Hepatocyte (in vitro differentiated cells): ENCODE data around the gene SETBP1. TPM values are rescaled to one million over a fixed set of nuclear protein-coding genes. Genes with fewer than 3 reads are reported as not detected.

Experiments
- DNase-seq: peaks from one replicate; pipeline ENCODE4 v3.0.0-alpha.2; 2016; ENCODE audit warnings: low spot score
- H2AFZ ChIP-seq: fragments of 200-600 bp; sonication (generic); 2 replicates; pipeline ENCODE4 v1.6.0; 2016; ENCODE audit warnings: antibody characterized with exemption, mild to moderate bottlenecking
- H3K27ac ChIP-seq: fragments of 200-600 bp; sonication (generic); 2 replicates; pipeline ENCODE4 v1.5.1; 2016; ENCODE audit warnings: mild to moderate bottlenecking
- H3K27me3 ChIP-seq: fragments of 200-600 bp; sonication (generic); 2 replicates; pipeline ENCODE4 v1.6.1; 2016
- H3K36me3 ChIP-seq: fragments of 200-600 bp; sonication (generic); replicated peaks from 2 replicates; pipeline ENCODE4 v1.5.1; 2016; ENCODE audit warnings: low read depth; ENCODE audit not compliant: insufficient read depth
- H3K4me1 ChIP-seq: fragments of 200-600 bp; sonication (generic); 2 replicates; pipeline ENCODE4 v1.5.1; 2016; ENCODE audit warnings: mild to moderate bottlenecking, moderate library complexity; ENCODE audit not compliant: insufficient read depth
- H3K4me2 ChIP-seq: fragments of 200-600 bp; sonication (generic); 2 replicates; pipeline ENCODE4 v1.6.0; 2016
- H3K4me3 ChIP-seq: fragments of 200-600 bp; sonication (generic); 2 replicates; pipeline ENCODE4 v1.5.1; 2016; ENCODE audit warnings: mild to moderate bottlenecking
- H3K79me2 ChIP-seq: fragments of 200-600 bp; sonication (generic); 2 replicates; pipeline ENCODE4 v1.6.0; 2017; ENCODE audit warnings: mild to moderate bottlenecking
- H3K9me2 ChIP-seq: fragments of 200-600 bp; sonication (generic); replicated peaks from 2 replicates; pipeline ENCODE4 v1.6.0; 2017; ENCODE audit warnings: mild to moderate bottlenecking; ENCODE audit not compliant: insufficient read depth
- H3K9me3 ChIP-seq: fragments of 200-600 bp; sonication (generic); 2 replicates; pipeline ENCODE4 v1.5.1; 2016; ENCODE audit warnings: low read depth, mild to moderate bottlenecking
- H4K20me1 ChIP-seq: fragments of 200-600 bp; sonication (generic); 2 replicates; pipeline ENCODE4 v1.6.0; 2016; ENCODE audit warnings: mild to moderate bottlenecking; ENCODE audit not compliant: insufficient read depth, poor library complexity, severe bottlenecking
- EZH2 ChIP-seq: fragments of 200-600 bp; sonication (generic); IDR thresholded peaks from 2 replicates; pipeline ENCODE4 v1.6.1; 2016; ENCODE audit warnings: antibody characterized with exemption, mild to moderate bottlenecking, borderline replicate concordance
- EZH2phosphoT487 ChIP-seq: fragments of 200-600 bp; sonication (generic); IDR thresholded peaks from one replicate; pipeline ENCODE4 v1.6.1; 2018; ENCODE audit warnings: antibody characterized with exemption, mild to moderate bottlenecking, low read depth, moderate library complexity; ENCODE audit not compliant: unreplicated experiment, severe bottlenecking
- WGBS: methylation state at CpG from one replicate; pipeline ENCODE4 v1.1.6; 2016; ENCODE audit warnings: low lambda C conversion rate; ENCODE audit errors: missing lambda C conversion rate; 5-methylcytosine and 5-hydroxymethylcytosine counted together
- polyA plus RNA-seq: library from polyadenylated mRNA; unstranded; fragments of >200 nt; fragmentation: Nextera tagmentation; extraction: Ambion mirVana; gene quantifications from 2 replicates; pipeline ENCODE4 v1.2.1, GENCODE V29; 2016
- total RNA-seq: library from RNA; depleted of rRNA; stranded (reverse); fragments of >200 nt; gene quantifications from 2 replicates; pipeline ENCODE4 v1.2.3, GENCODE V29; 2014
- TF ChIP-seq, protein P1 (sequence below): fragments of 200-600 bp; sonication (generic); IDR thresholded peaks from 2 replicates; pipeline ENCODE4 v1.5.1; 2016; ENCODE audit warnings: antibody characterized with exemption, mild to moderate bottlenecking; ENCODE audit not compliant: poor library complexity

The SETBP1 gene
- total and polyA plus RNA-seq, 2 experiments from 2014 or later = 10.3 to 21.1 TPM

DNA sequence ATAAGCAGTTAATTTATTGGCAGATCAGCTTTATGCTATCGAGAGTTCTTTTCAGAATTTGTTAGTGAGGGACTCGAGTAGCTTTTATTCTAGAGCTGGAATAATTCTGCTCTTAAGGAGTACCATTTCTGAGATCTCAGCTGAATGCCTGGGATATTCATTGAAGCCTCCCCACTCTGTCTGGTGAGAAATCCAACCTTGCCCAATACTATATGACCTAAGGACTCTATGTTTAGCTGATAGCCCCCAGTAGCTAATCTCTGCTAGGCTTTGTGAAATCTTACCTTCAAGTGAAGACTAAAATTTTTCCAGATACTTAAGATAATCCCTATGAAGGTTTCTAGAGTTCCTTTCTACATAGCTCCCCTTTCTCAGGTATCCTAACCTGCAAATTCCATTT lies 261.4 kb downstream of the SETBP1 start:
- Histone ChIP-seq H3K27ac (peak overlapping the region; percentile 27), H3K4me1 (peaks cover 28% of the 10 kb centered on the region), H3K36me3 (no peaks in the 10 kb centered on the region), H3K79me2 (peaks cover 20% of the 10 kb centered on the region), H3K27me3 (no peaks in the 10 kb centered on the region), H3K9me2 (no peaks in the 10 kb centered on the region), H3K9me3 (no peaks in the 10 kb centered on the region), H3K4me2 (no peak overlapping the region), H2AFZ (no peak overlapping the region), H4K20me1 (no peaks in the 10 kb centered on the region), H3K4me3 (no peak overlapping the region)
- DNase-seq = no peak
- 85% methylated on average over 2 of the region's 2 CpGs for WGBS
- TF ChIP-seq, protein P1, sequence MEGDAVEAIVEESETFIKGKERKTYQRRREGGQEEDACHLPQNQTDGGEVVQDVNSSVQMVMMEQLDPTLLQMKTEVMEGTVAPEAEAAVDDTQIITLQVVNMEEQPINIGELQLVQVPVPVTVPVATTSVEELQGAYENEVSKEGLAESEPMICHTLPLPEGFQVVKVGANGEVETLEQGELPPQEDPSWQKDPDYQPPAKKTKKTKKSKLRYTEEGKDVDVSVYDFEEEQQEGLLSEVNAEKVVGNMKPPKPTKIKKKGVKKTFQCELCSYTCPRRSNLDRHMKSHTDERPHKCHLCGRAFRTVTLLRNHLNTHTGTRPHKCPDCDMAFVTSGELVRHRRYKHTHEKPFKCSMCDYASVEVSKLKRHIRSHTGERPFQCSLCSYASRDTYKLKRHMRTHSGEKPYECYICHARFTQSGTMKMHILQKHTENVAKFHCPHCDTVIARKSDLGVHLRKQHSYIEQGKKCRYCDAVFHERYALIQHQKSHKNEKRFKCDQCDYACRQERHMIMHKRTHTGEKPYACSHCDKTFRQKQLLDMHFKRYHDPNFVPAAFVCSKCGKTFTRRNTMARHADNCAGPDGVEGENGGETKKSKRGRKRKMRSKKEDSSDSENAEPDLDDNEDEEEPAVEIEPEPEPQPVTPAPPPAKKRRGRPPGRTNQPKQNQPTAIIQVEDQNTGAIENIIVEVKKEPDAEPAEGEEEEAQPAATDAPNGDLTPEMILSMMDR = no peak
- TF ChIP-seq EZH2 (no peak), EZH2phosphoT487 (no peak)

DNA sequence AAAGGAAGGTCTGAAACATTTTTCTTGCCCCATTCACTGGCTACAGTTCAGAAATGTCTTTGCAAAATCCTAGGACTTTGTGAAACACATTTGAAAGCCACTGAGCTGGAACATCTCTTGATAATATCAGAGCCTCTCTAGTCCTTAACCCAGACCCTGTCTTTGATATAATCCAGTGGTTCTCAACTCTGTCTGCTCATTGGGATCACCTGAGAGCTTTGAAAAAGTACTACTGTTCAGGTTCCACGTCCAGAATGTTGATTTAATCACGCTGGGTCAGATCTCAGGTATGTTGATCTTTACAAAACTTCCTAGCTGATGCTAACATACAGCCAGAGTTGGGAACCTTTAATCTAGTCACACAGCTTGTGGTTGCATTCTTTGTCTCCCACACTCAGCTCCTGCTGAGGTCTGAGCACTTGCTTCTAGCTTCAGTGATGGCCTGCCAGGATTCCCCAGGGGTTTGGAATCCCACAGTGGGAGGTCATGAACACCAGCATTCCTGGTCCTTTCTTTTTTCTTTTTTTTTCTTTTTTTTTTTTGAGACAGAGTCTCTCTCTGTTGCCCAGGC lies 262.7 kb downstream of the SETBP1 start:
- TF ChIP-seq, protein P1 = no peak
- TF ChIP-seq EZH2 (no peak), EZH2phosphoT487 (no peak)
- no peaks in the 10 kb centered on the region for H4K20me1 ChIP-seq
- H3K79me2 ChIP-seq = peaks cover 26% of the 10 kb centered on the region
- no peaks in the 10 kb centered on the region for H3K9me2 ChIP-seq
- peak; percentile 28 for DNase-seq
- peak overlapping the region; percentile 27 for H3K27ac ChIP-seq
- H3K36me3 ChIP-seq = no peaks in the 10 kb centered on the region
- 30% methylated on average over 2 of the region's 2 CpGs for WGBS
- no peaks in the 10 kb centered on the region for H3K27me3 ChIP-seq
- no peak overlapping the region for H3K4me3 ChIP-seq
- no peak overlapping the region for H2AFZ ChIP-seq
- H3K4me1 ChIP-seq = peaks cover 20% of the 10 kb centered on the region
- H3K4me2 ChIP-seq = no peak overlapping the region
- H3K9me3 ChIP-seq = no peaks in the 10 kb centered on the region

DNA sequence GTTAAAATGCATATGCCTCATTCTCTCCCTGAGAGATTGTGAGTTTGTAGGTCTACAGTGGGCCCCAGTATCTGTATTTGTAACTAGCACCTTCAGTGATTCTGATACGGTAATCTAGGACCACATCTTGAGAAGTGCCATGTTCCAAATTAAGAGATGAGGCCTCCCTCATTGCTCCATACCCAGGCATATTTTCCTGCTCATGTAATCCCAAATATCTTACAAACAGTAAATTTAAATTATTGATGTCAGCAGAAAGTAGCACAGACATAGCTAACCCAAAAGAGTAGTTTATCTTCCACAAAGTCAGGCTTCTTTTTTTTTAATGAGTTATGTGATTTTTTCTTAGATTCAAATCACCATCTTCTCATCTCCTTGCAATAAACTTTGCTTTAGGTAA lies 263.8 kb downstream of the SETBP1 start:
- Histone ChIP-seq H3K9me3 (no peaks in the 10 kb centered on the region), H3K27ac (peak overlapping the region; percentile 27), H3K4me3 (no peak overlapping the region), H3K79me2 (peaks cover 26% of the 10 kb centered on the region), H3K9me2 (no peaks in the 10 kb centered on the region), H4K20me1 (no peaks in the 10 kb centered on the region), H3K36me3 (no peaks in the 10 kb centered on the region), H2AFZ (no peak overlapping the region), H3K4me1 (peaks cover 12% of the 10 kb centered on the region), H3K27me3 (no peaks in the 10 kb centered on the region), H3K4me2 (no peak overlapping the region)
- 79% methylated on average over 1 of the region's 1 CpG for WGBS
- DNase-seq = no peak
- TF ChIP-seq, protein P1 = no peak
- TF ChIP-seq EZH2phosphoT487 (no peak), EZH2 (no peak)
